ENCODE data around the gene CDO1. TPM values are rescaled to one million over a fixed set of nuclear protein-coding genes. Genes with fewer than 3 reads are reported as not detected.

CDO1 gene
- total RNA-seq, 2 experiments from 2014 or later = not detected

DNA sequence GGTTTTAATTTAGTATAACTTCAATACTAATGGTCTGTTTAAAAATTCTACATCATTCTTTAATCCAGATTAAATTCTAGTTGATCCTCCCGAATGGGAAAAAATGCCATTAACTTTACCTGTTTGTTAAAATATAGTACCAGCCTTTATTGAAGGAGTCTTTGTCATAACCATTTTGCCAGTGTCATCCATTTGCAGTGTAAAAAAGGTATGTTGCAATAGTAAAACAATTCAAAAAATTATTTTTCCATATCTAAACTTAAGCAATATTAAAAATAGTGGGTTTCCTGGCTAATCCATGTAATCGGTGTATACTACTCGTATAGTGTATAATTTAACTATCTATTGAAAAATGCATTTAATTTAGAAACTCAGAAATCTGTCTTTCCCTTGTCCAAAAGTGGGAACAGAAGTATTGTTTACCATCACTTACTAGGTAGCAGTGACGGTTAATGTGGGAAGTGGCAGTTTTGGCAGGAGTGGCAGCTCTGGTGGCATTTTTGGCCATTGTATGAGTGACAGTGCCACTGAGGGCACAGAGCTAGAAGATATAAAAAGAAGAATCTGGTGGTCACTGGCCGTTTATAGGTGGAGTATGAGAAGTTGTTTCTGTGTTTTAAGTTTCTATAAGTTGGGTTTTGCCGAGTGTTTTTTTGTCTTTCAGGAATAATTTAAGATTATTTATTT is 27.1 kb upstream of the CDO1 start:
- H3K4me1 ChIP-seq (ENCODE audit: insufficient read depth, low read length, poor library complexity, severe bottlenecking) = peaks cover 51% of the 10 kb centered on the region
- TF ChIP-seq, protein P1, sequence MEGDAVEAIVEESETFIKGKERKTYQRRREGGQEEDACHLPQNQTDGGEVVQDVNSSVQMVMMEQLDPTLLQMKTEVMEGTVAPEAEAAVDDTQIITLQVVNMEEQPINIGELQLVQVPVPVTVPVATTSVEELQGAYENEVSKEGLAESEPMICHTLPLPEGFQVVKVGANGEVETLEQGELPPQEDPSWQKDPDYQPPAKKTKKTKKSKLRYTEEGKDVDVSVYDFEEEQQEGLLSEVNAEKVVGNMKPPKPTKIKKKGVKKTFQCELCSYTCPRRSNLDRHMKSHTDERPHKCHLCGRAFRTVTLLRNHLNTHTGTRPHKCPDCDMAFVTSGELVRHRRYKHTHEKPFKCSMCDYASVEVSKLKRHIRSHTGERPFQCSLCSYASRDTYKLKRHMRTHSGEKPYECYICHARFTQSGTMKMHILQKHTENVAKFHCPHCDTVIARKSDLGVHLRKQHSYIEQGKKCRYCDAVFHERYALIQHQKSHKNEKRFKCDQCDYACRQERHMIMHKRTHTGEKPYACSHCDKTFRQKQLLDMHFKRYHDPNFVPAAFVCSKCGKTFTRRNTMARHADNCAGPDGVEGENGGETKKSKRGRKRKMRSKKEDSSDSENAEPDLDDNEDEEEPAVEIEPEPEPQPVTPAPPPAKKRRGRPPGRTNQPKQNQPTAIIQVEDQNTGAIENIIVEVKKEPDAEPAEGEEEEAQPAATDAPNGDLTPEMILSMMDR (conservative IDR thresholded peaks at IDR 0.05; ENCODE audit: low read length) = no peak
- TF ChIP-seq EZH2phosphoT487 (IDR thresholded peaks at IDR 0.05; ENCODE audit: borderline replicate concordance, low read depth, low read length) = no peak
- no TSS peak for BruUV-seq (replicated peaks)
- peak overlapping the region; percentile 80 for H3K27ac ChIP-seq (ENCODE audit: low read depth, low read length, poor library complexity, severe bottlenecking)
- peaks cover under 1% of the 10 kb centered on the region; the same call in 1 of the 2 replicates for H3K36me3 ChIP-seq (ENCODE audit: insufficient read depth, low read length)
- peaks cover 90% of the 10 kb centered on the region for H3K79me2 ChIP-seq (ENCODE audit: insufficient read depth, low read depth, low read length)
- POLR2A ChIA-PET = interaction anchor here (0.6 to 1.5 kb wide), 12 partner anchors 8 to 893 kb away, joined by 3 to 4 read pairs (median 3); no protein-coding TSS in a partner anchor
- no peak for DNase-seq (ENCODE audit: low spot score)
- H2AFZ ChIP-seq (ENCODE audit: low read length) = no peak overlapping the region; the same call in 1 of the 2 replicates
- H3K4me3 ChIP-seq (ENCODE audit: low read depth, low read length, poor library complexity, severe bottlenecking) = peak overlapping the region; percentile 90
- CTCF ChIA-PET (ENCODE audit: unreplicated experiment) = interaction anchor here (0.6 kb wide), 1 partner anchor 23 kb away, joined by 3 read pairs; no protein-coding TSS in a partner anchor
- H4K20me1 ChIP-seq (ENCODE audit: insufficient read depth, low read length) = peaks cover 22% of the 10 kb centered on the region
- no peaks in the 10 kb centered on the region for H3K9me3 ChIP-seq (ENCODE audit: low read length)
- intact Hi-C loops (cut with micrococcal nuclease; ENCODE audit: unreplicated experiment) = loop anchor here (2.0 to 5.0 kb wide), 3 partner anchors 194 to 581 kb away; partner anchors contain the start of genes CCDC112 and PGGT1B
- peak overlapping the region; percentile 81 for H3K4me2 ChIP-seq (ENCODE audit: low read length)
- H3K9me2 ChIP-seq (ENCODE audit: insufficient read depth, low read length) = no peaks in the 10 kb centered on the region

DNA sequence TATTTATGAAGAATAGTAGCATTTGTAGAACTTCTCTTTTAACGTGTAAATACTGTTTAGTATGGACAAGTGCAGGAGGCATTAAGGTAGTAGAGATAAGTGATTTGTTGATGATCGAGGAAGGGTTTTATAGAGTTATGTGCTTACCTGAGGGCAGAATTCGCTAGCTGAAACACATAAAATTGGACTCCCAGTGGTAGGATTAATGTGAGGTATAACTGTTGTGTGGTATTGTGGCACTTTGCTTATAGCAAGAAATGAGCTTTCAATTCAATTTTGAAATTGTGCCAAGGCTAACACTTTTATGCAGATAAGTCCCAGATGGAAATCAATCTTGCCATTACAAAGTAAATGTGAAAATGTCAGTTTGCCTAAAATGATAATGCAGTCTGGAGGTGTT is 26.5 kb upstream of the CDO1 start:
- peaks cover 29% of the 10 kb centered on the region for H4K20me1 ChIP-seq (ENCODE audit: insufficient read depth, low read length)
- TF ChIP-seq, protein P1 (conservative IDR thresholded peaks at IDR 0.05; ENCODE audit: low read length) = no peak
- TF ChIP-seq EZH2phosphoT487 (IDR thresholded peaks at IDR 0.05; ENCODE audit: borderline replicate concordance, low read depth, low read length) = no peak
- BruUV-seq (replicated peaks) = TSS peak; percentile 66
- peak overlapping the region; percentile 81 for H3K4me2 ChIP-seq (ENCODE audit: low read length)
- H3K9me2 ChIP-seq (ENCODE audit: insufficient read depth, low read length) = no peaks in the 10 kb centered on the region
- ChIA-PET CTCF (ENCODE audit: unreplicated experiment) (interaction anchor here (0.6 kb wide), 1 partner anchor 24 kb away, joined by 3 read pairs; no protein-coding TSS in a partner anchor), POLR2A (interaction anchor here (0.6 to 1.5 kb wide), 12 partner anchors 9 to 894 kb away, joined by 3 to 5 read pairs (median 3); no protein-coding TSS in a partner anchor)
- no peaks in the 10 kb centered on the region for H3K9me3 ChIP-seq (ENCODE audit: low read length)
- peak overlapping the region; percentile 80 for H3K27ac ChIP-seq (ENCODE audit: low read depth, low read length, poor library complexity, severe bottlenecking)
- H3K79me2 ChIP-seq (ENCODE audit: insufficient read depth, low read depth, low read length) = peaks cover 90% of the 10 kb centered on the region
- peaks cover 57% of the 10 kb centered on the region for H3K4me1 ChIP-seq (ENCODE audit: insufficient read depth, low read length, poor library complexity, severe bottlenecking)
- peak; percentile 18 for DNase-seq (ENCODE audit: low spot score)
- no peak overlapping the region; the same call in 1 of the 2 replicates for H2AFZ ChIP-seq (ENCODE audit: low read length)
- intact Hi-C loops (cut with micrococcal nuclease; ENCODE audit: unreplicated experiment) = loop anchor here (5.0 kb wide), 2 partner anchors 194 to 546 kb away; partner anchors contain the start of gene CCDC112
- H3K4me3 ChIP-seq (ENCODE audit: low read depth, low read length, poor library complexity, severe bottlenecking) = peak overlapping the region; percentile 90
- peaks cover 7% of the 10 kb centered on the region; the same call in 1 of the 2 replicates for H3K36me3 ChIP-seq (ENCODE audit: insufficient read depth, low read length)

Measured in OCI-LY7 (cell line).